Activated naive CD8-positive, alpha-beta T cell treated with anti-CD3 and anti-CD28 coated beads, Interleukin-2, amount 10 ng/mL, durations not matched to agents 7 days and 5 days (primary cell): ENCODE data around the gene HOXC11. TPM values are rescaled to one million over a fixed set of nuclear protein-coding genes. Genes with fewer than 3 reads are reported as not detected.
A peak's percentile ranks its signal among the peaks of the same experiment; 100 is the strongest.

Experiments used
- ATAC-seq: fragments of 150-1000 bp; cut with Tn5 transposase; one replicate; pipeline ENCODE4 v1.10.0; 2021; ENCODE audit warnings: low read depth, moderate library complexity
- POLR2A ChIA-PET: fragments of 350-600 bp; sonication (Branson Sonifier 250); formaldehyde crosslinking; loops from one replicate; lab custom pipeline; 2021; ENCODE audit warnings: antibody characterized with exemption; lab: Charles Lee
- DNase-seq: peaks from one replicate; pipeline ENCODE4 v3.0.0; 2021
- H3K27ac Mint-ChIP-seq: one replicate; pipeline ENCODE4 v1.8.0; 2022; ENCODE audit warnings: mild to moderate bottlenecking, mixed read lengths
- H3K27me3 Mint-ChIP-seq: one replicate; pipeline ENCODE4 v1.8.0; 2022; ENCODE audit warnings: mild to moderate bottlenecking, moderate library complexity, mixed read lengths
- H3K36me3 Mint-ChIP-seq: one replicate; pipeline ENCODE4 v1.8.0; 2021; ENCODE audit warnings: mild to moderate bottlenecking, mixed read lengths
- H3K4me1 Mint-ChIP-seq: one replicate; pipeline ENCODE4 v1.8.0; 2021; ENCODE audit warnings: mixed read lengths
- H3K4me3 Mint-ChIP-seq: one replicate; pipeline ENCODE4 v1.8.0; 2022; ENCODE audit warnings: mild to moderate bottlenecking, moderate library complexity, mixed read lengths
- H3K9me3 Mint-ChIP-seq: one replicate; pipeline ENCODE4 v1.8.0; 2021; ENCODE audit warnings: mixed read lengths
- total RNA-seq, 2 experiments: library from RNA; stranded (reverse); gene quantifications; one replicate each; pipeline ENCODE4 v1.2.3, GENCODE V29; 2021

Gene HOXC11
- total RNA-seq, 2 experiments from 2014 or later, result not detected

GRCh38 chr12:53994264-53995001 is 21.5 kb downstream of the HOXC11 start:
- H3K27ac Mint-ChIP-seq, result peak overlapping the region; percentile 66
- H3K4me1 Mint-ChIP-seq, result peaks cover 22% of the 10 kb centered on the region
- no peak for ATAC-seq

GRCh38 chr12:53995002-53995377 is 22.1 kb downstream of the HOXC11 start:
- DNase-seq, result no peak
- H3K4me1 Mint-ChIP-seq, result peaks cover 21% of the 10 kb centered on the region
- H3K27me3 Mint-ChIP-seq, result peaks cover 100% of the 10 kb centered on the region
- H3K36me3 Mint-ChIP-seq, result peaks cover 2% of the 10 kb centered on the region
- H3K4me3 Mint-ChIP-seq, result peak overlapping the region; percentile 86
- no peaks in the 10 kb centered on the region for H3K9me3 Mint-ChIP-seq
- H3K27ac Mint-ChIP-seq, result no peak overlapping the region
- POLR2A ChIA-PET, result no interaction called here
- ATAC-seq, result peak; percentile 51

More at GRCh38 chr12:53994264-53995001, 21.5 kb downstream of the HOXC11 start:
- Mint-ChIP-seq H3K9me3 (no peaks in the 10 kb centered on the region), H3K4me3 (peak overlapping the region; percentile 86), H3K27me3 (peaks cover 100% of the 10 kb centered on the region), H3K36me3 (peaks cover 2% of the 10 kb centered on the region)
- DNase-seq, result no peak
- POLR2A ChIA-PET, result no interaction called here

- Mint-ChIP-seq H3K27me3 (peaks cover 100% of the 10 kb centered on the region), H3K9me3 (no peaks in the 10 kb centered on the region), H3K36me3 (peaks cover 2% of the 10 kb centered on the region), H3K4me1 (peaks cover 17% of the 10 kb centered on the region), H3K4me3 (peak overlapping the region; percentile 86), H3K27ac (no peak overlapping the region)
- ATAC-seq (peak; percentile 27), DNase-seq (no peak)
- POLR2A ChIA-PET, result no interaction called here
Measured at GRCh38 chr12:53995378-53996239, 22.7 kb downstream of the HOXC11 start.

GRCh38 chr12:53996240-53997203 is 23.6 kb downstream of the HOXC11 start:
- Mint-ChIP-seq H3K36me3 (peaks cover 2% of the 10 kb centered on the region), H3K27ac (no peak overlapping the region), H3K9me3 (no peaks in the 10 kb centered on the region), H3K4me3 (peak overlapping the region; percentile 86), H3K4me1 (peaks cover 17% of the 10 kb centered on the region), H3K27me3 (peaks cover 100% of the 10 kb centered on the region)
- DNase-seq (no peak), ATAC-seq (no peak)
- POLR2A ChIA-PET, result no interaction called here

GRCh38 chr12:53997204-53998109 is 24.5 kb downstream of the HOXC11 start:
- Mint-ChIP-seq H3K27ac (no peak overlapping the region), H3K4me1 (peaks cover 18% of the 10 kb centered on the region)

GRCh38 chr12:53998110-53998899 is 25.4 kb downstream of the HOXC11 start:
- Mint-ChIP-seq H3K4me1 (peaks cover 20% of the 10 kb centered on the region), H3K9me3 (no peaks in the 10 kb centered on the region), H3K4me3 (no peak overlapping the region), H3K27ac (no peak overlapping the region), H3K36me3 (peaks cover 2% of the 10 kb centered on the region), H3K27me3 (peaks cover 100% of the 10 kb centered on the region)
- POLR2A ChIA-PET, result no interaction called here
- DNase-seq (no peak), ATAC-seq (no peak)

More at GRCh38 chr12:53997204-53998109, 24.5 kb downstream of the HOXC11 start:
- H3K27me3 Mint-ChIP-seq, result peaks cover 100% of the 10 kb centered on the region
- DNase-seq (no peak), ATAC-seq (no peak)
- H3K36me3 Mint-ChIP-seq, result peaks cover 2% of the 10 kb centered on the region
- peak overlapping the region; percentile 23 for H3K4me3 Mint-ChIP-seq
- POLR2A ChIA-PET, result no interaction called here
- H3K9me3 Mint-ChIP-seq, result no peaks in the 10 kb centered on the region

GRCh38 chr12:53998900-53999236 is 25.9 kb downstream of the HOXC11 start:
- Mint-ChIP-seq H3K4me1 (peaks cover 19% of the 10 kb centered on the region), H3K27ac (no peak overlapping the region), H3K4me3 (no peak overlapping the region), H3K9me3 (no peaks in the 10 kb centered on the region), H3K27me3 (peaks cover 100% of the 10 kb centered on the region), H3K36me3 (peaks cover 2% of the 10 kb centered on the region)
- ATAC-seq (no peak), DNase-seq (no peak)
- POLR2A ChIA-PET, result no interaction called here

GRCh38 chr12:53999559-54000115 is 26.7 kb downstream of the HOXC11 start:
- H3K9me3 Mint-ChIP-seq, result no peaks in the 10 kb centered on the region
- peak overlapping the region; percentile 25 for H3K4me3 Mint-ChIP-seq
- peaks cover 100% of the 10 kb centered on the region for H3K27me3 Mint-ChIP-seq
- ATAC-seq (no peak), DNase-seq (no peak)
- POLR2A ChIA-PET, result interaction anchor here (0.6 to 1.6 kb wide), 2 partner anchors 18 to 895 kb away, joined by 4 read pairs; no protein-coding TSS in a partner anchor
- H3K4me1 Mint-ChIP-seq, result peaks cover 15% of the 10 kb centered on the region
- peaks cover 2% of the 10 kb centered on the region for H3K36me3 Mint-ChIP-seq
- H3K27ac Mint-ChIP-seq, result no peak overlapping the region

- POLR2A ChIA-PET, result interaction anchor here (0.6 to 1.6 kb wide), 3 partner anchors 17 to 896 kb away, joined by 3 to 4 read pairs (median 4); partner anchors contain the start of gene HOXC4
- Mint-ChIP-seq H3K4me3 (peak within 1 kb of the TSS; percentile 25), H3K9me3 (no peaks in the 10 kb centered on the region), H3K27ac (no peak within 1 kb of the TSS), H3K36me3 (peaks cover 2% of the 10 kb centered on the region), H3K4me1 (peaks cover 11% of the 10 kb centered on the region), H3K27me3 (peaks cover 99% of the 10 kb centered on the region)
- ATAC-seq (no peak), DNase-seq (no peak)
Measured at GRCh38 chr12:54000116-54001114, 27.5 kb downstream of the HOXC11 start, which contains the start of gene HOXC9. HOXC9 (plus strand) TSS chr12:54000161; CDS start chr12:54000189, 28 bp downstream.
